HG03108 (cell line): ENCODE results near the gene RNLS.

Experiments
- ATAC-seq: cut with Tn5 transposase; IDR thresholded peaks from one replicate; pipeline ENCODE4 v1.9.1; 2021; ENCODE audit warnings: moderate library complexity; ENCODE audit not compliant: unreplicated experiment

The RNLS gene

GRCh38 chr10:88439932-88440331, 143.2 kb downstream of the RNLS start:
- ATAC-seq = no peak

GRCh38 chr10:88437411-88437810, 145.7 kb downstream of the RNLS start:
- no peak for ATAC-seq

- ATAC-seq = no peak
These were observed 149.4 kb downstream of the RNLS start for GRCh38 chr10:88433565-88434186.

- ATAC-seq = no peak
These were observed 152.0 kb downstream of the RNLS start for GRCh38 chr10:88431103-88431502.

- ATAC-seq = no peak
These were observed 154.1 kb downstream of the RNLS start for GRCh38 chr10:88428976-88429375.

GRCh38 chr10:88428442-88428841, 154.7 kb downstream of the RNLS start:
- ATAC-seq = no peak

GRCh38 chr10:88427024-88427423, 156.1 kb downstream of the RNLS start:
- ATAC-seq = no peak

GRCh38 chr10:88424881-88425280, 158.2 kb downstream of the RNLS start:
- ATAC-seq = no peak

GRCh38 chr10:88423732-88424131, 159.4 kb downstream of the RNLS start:
- ATAC-seq = no peak

GRCh38 chr10:88421590-88421989, 161.5 kb downstream of the RNLS start:
- no peak for ATAC-seq

- no peak for ATAC-seq
These were observed 164.2 kb downstream of the RNLS start for GRCh38 chr10:88418871-88419270.

- ATAC-seq = no peak
These were observed 165.6 kb downstream of the RNLS start for GRCh38 chr10:88417387-88418030.

- no peak for ATAC-seq
These were observed 166.3 kb downstream of the RNLS start for GRCh38 chr10:88416801-88417200.

- no peak for ATAC-seq
These were observed 167.5 kb downstream of the RNLS start for GRCh38 chr10:88415533-88416130.

GRCh38 chr10:88413412-88413811, 169.7 kb downstream of the RNLS start:
- no peak for ATAC-seq

GRCh38 chr10:88411772-88412349, 171.3 kb downstream of the RNLS start:
- ATAC-seq = no peak

- ATAC-seq = no peak
These were observed 173.3 kb downstream of the RNLS start for GRCh38 chr10:88409824-88410223.

GRCh38 chr10:88409236-88409635, 173.9 kb downstream of the RNLS start:
- no peak for ATAC-seq

GRCh38 chr10:88408096-88408495, 175.0 kb downstream of the RNLS start:
- no peak for ATAC-seq

GRCh38 chr10:88404133-88404532, 179.0 kb downstream of the RNLS start:
- ATAC-seq = no peak

- no peak for ATAC-seq
These were observed 181.3 kb downstream of the RNLS start for GRCh38 chr10:88401671-88402347.

- ATAC-seq = no peak
These were observed 183.9 kb downstream of the RNLS start for GRCh38 chr10:88399240-88399639.
